ENCODE data around the gene PCBP1. TPM values are rescaled to one million over a fixed set of nuclear protein-coding genes. Genes with fewer than 3 reads are reported as not detected.

Gene PCBP1
- total RNA-seq, 4 donors from 2014 or later: 103 to 189 (median 149) TPM

DNA sequence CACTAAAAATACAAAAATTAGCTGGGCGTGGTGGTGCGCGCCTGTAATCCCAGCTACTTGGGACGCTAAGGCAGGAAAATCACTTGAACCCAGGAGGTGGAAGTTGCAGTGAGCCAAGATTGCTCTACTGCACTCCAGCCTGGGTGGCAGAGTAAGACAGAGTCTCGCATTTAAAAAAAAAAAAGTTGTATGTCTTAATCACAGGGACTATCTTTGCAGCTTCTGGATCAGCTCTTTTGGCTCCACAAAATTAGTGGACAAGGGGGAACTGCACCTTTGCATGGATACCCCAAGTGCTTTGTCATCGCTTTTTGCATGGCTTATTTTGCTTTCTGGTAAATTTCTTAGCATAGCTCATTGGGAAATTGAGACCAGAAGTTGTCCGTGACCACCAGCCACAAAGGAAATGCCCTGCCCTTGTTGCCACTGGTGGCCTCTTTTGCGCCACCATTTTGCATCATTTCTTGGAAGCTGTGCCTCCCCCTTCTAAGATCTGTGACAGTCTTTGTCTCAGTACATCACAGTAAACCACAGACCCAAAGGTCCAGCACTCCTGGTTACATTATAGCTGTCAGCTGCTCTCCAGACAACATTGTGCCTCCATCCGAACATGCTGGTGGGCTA, 43.9 kb upstream of the PCBP1 start:
- Histone ChIP-seq H3K4me3 (no peak overlapping the region), H3K4me1 (peaks cover 0 to 15% (median 2%) of the 10 kb centered on the region in 4 donors)

DNA sequence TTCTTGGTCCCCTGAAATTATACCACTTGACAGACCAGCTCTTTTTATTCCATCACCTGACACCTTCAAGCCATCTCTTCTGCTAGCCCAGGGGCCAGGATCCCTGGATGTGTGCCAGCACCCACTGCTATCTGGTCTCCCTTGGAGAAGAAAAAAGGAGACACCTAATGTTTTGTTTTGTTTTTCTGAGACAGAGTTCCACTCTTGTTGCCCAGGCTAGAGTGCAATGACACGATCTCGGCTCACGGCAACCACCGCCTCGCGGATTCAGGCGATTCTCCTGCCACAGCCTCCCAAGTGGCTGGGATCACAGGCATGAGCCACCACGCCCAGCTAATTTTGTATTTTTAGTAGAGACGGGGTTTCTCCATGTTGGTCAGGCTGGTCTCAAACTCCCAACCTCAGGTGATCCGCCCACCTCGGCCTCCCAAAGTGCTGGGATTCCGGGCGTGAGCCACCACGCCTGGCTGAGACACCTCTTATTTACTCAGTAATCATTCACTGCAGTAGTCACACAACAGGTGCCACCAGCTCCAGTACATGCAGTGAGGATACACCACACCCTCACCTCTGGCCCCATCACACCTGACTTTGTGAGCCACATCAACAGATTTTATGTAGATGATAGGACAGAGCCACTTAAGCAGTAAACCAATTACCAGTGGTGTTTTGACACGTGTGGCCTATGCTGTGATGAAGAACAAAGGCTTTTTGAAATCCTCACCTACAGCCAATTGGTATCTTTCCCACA, 42.8 kb upstream of the PCBP1 start:
- peak; percentile 48 for TF ChIP-seq EP300 (IDR thresholded peaks at IDR 0.05; ENCODE audit: low read depth)
- no peak for TF ChIP-seq POLR2A (IDR thresholded peaks at IDR 0.05)
- TF ChIP-seq, protein P1, sequence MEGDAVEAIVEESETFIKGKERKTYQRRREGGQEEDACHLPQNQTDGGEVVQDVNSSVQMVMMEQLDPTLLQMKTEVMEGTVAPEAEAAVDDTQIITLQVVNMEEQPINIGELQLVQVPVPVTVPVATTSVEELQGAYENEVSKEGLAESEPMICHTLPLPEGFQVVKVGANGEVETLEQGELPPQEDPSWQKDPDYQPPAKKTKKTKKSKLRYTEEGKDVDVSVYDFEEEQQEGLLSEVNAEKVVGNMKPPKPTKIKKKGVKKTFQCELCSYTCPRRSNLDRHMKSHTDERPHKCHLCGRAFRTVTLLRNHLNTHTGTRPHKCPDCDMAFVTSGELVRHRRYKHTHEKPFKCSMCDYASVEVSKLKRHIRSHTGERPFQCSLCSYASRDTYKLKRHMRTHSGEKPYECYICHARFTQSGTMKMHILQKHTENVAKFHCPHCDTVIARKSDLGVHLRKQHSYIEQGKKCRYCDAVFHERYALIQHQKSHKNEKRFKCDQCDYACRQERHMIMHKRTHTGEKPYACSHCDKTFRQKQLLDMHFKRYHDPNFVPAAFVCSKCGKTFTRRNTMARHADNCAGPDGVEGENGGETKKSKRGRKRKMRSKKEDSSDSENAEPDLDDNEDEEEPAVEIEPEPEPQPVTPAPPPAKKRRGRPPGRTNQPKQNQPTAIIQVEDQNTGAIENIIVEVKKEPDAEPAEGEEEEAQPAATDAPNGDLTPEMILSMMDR (IDR thresholded peaks at IDR 0.05): no peak
- peak in 2 of 3 donors; percentile 56 to 68 for TF ChIP-seq POLR2AphosphoS5 (IDR thresholded peaks at IDR 0.05)
- Histone ChIP-seq H3K27me3 (no peaks in the 10 kb centered on the region), H3K4me1 (peaks cover 0 to 15% (median 2%) of the 10 kb centered on the region in 4 donors), H3K27ac (peak overlapping the region; percentile 22 to 59 (median 48)), H3K36me3 (peaks cover 0 to 2% (median under 1%) of the 10 kb centered on the region in 4 donors), H3K9me3 (no peaks in the 10 kb centered on the region), H3K4me3 (no peak overlapping the region)
- peak; percentile 73 for DNase-seq
- in situ Hi-C loops (cut with MboI; ENCODE audit: low pct_ligation_motif_present in 1 of 4, low pct_unique_long_range_greater_than_20kb in 1 of 4, low sequenced_read_pairs in 3 of 4) (no loop called here), intact Hi-C loops (cut with DNase I; ENCODE audit: low total_unique reads) (no loop called here)
- 83 to 100% methylated on average over 6 to 15 of the region's 15 CpGs for WGBS, 2 donors (ENCODE audit: low coverage in 1 of 2)

More for the DNA sequence above, 43.9 kb upstream of the PCBP1 start:
- DNase-seq: peak; percentile 14
- WGBS, 2 donors (ENCODE audit: low coverage in 1 of 2): 89 to 92% methylated on average over 2 to 9 of the region's 9 CpGs
- H3K27me3 ChIP-seq: no peaks in the 10 kb centered on the region
- intact Hi-C loops (cut with DNase I; ENCODE audit: low total_unique reads): no loop called here
- H3K36me3 ChIP-seq: no peaks in the 10 kb centered on the region
- peak overlapping the region in 1 of 4 donors; percentile 14 for H3K27ac ChIP-seq
- TF ChIP-seq, protein P1 (IDR thresholded peaks at IDR 0.05): no peak
- TF ChIP-seq POLR2AphosphoS5 (IDR thresholded peaks at IDR 0.05) (no peak), POLR2A (IDR thresholded peaks at IDR 0.05) (no peak), EP300 (IDR thresholded peaks at IDR 0.05; ENCODE audit: low read depth) (no peak)
- H3K9me3 ChIP-seq: no peaks in the 10 kb centered on the region
- in situ Hi-C loops (cut with MboI; ENCODE audit: low pct_ligation_motif_present in 1 of 4, low pct_unique_long_range_greater_than_20kb in 1 of 4, low sequenced_read_pairs in 3 of 4): no loop called here

- TF ChIP-seq, protein P1 (IDR thresholded peaks at IDR 0.05): no peak
- TF ChIP-seq POLR2A (IDR thresholded peaks at IDR 0.05): no peak
- Histone ChIP-seq H3K36me3 (peaks cover 0 to 9% (median 5%) of the 10 kb centered on the region in 4 donors), H3K27ac (peak overlapping the region; percentile 22 to 54 (median 45)), H3K4me3 (no peak overlapping the region), H3K9me3 (no peaks in the 10 kb centered on the region), H3K27me3 (no peaks in the 10 kb centered on the region), H3K4me1 (peaks cover 0 to 15% (median 2%) of the 10 kb centered on the region in 4 donors)
- no peak for DNase-seq
- intact Hi-C loops (cut with DNase I; ENCODE audit: low total_unique reads): no loop called here
- in situ Hi-C loops (cut with MboI; ENCODE audit: low pct_ligation_motif_present in 1 of 4, low pct_unique_long_range_greater_than_20kb in 1 of 4, low sequenced_read_pairs in 3 of 4): no loop called here
- 91 to 94% methylated on average over 3 to 6 of the region's 6 CpGs for WGBS, 2 donors (ENCODE audit: low coverage in 1 of 2)
Observed at GRCh38 chr2:70045405-70045804, 41.9 kb upstream of the PCBP1 start.

GRCh38 chr2:70045932-70046331, 41.3 kb upstream of the PCBP1 start:
- H3K4me3 ChIP-seq: no peak overlapping the region
- H3K27me3 ChIP-seq: no peaks in the 10 kb centered on the region
- H3K9me3 ChIP-seq: no peaks in the 10 kb centered on the region
- peaks cover 0 to 13% (median 6%) of the 10 kb centered on the region in 4 donors for H3K36me3 ChIP-seq
- in situ Hi-C loops (cut with MboI; ENCODE audit: low pct_ligation_motif_present in 1 of 4, low pct_unique_long_range_greater_than_20kb in 1 of 4, low sequenced_read_pairs in 3 of 4): no loop called here
- no peak for DNase-seq
- intact Hi-C loops (cut with DNase I; ENCODE audit: low total_unique reads): no loop called here
- peak overlapping the region in 3 of 4 donors; percentile 18 to 54 (median 45) for H3K27ac ChIP-seq
- TF ChIP-seq, protein P1 (IDR thresholded peaks at IDR 0.05): no peak
- TF ChIP-seq EP300 (IDR thresholded peaks at IDR 0.05; ENCODE audit: low read depth) (no peak), POLR2AphosphoS5 (IDR thresholded peaks at IDR 0.05) (no peak), POLR2A (IDR thresholded peaks at IDR 0.05) (no peak)
- peaks cover 0 to 15% (median 2%) of the 10 kb centered on the region in 4 donors for H3K4me1 ChIP-seq
- 93 to 100% methylated on average over 1 to 2 of the region's 2 CpGs for WGBS, 2 donors (ENCODE audit: low coverage in 1 of 2)

Measured in transverse colon (tissue), 4 donors.